GM19463 (cell line): ENCODE measurements around the gene KRI1.
"Not testable (repeated sequence)": the region's sequence is repeated elsewhere in the genome, so short reads cannot be mapped to it uniquely, and the experiment has no call there.

Source experiments
- ATAC-seq: cut with Tn5 transposase; IDR thresholded peaks from one replicate; pipeline ENCODE4 v1.9.1; 2021; ENCODE audit warnings: mild to moderate bottlenecking, moderate library complexity; ENCODE audit not compliant: unreplicated experiment

Gene KRI1

DNA sequence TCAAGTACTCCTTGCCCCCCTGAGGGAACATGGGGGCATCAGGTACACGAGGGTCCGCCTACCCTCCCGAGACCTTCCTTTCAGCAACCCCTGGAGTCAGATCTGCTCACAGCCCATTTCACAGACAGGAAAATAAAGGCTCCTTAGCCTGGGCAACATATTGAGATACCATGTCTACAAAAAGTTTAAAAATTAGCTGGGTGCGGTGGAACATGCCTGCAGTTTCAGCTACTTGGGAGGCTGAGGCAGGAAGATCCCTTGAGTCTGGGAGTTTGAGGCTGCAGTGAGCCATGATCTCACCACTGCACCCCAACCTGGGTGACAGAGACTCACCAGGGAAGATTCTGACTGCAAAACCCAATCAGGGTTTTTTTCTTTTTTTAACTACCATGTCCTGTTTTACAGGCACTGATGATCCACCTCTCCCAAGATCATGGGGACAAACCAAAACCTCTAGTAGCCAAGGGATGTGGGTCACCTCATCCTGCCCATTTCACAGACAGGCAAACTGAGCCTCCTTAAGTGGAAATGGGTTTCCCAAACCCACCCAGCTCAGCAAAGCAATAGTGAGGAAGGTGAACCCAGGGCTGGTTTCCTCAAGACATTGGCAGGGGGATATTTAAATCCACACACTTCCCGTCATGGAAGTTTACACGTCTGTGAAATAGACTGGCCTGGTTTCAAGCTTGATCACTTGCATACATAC lies 9.4 kb upstream of the KRI1 start:
- ATAC-seq: no peak

DNA sequence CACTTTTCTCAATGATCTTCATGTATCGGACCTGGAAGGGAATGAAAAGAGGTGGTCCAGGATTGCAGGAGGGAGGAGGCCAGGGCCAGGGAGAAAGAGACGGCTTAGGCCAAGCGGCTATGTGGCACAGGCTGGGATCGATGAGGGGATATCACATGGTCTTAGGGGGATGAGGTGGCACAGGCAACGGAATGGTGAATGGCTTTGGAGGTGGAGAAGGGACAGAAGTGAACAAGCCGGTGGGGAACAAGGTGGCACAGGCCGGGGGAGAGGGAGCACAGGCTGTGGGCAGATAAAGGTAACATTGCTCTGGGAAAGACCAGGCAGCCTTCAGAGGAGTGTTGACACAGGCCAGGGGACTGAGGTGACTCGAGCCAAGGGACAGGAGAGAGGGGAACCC lies 8.7 kb upstream of the KRI1 start:
- no peak for ATAC-seq

DNA sequence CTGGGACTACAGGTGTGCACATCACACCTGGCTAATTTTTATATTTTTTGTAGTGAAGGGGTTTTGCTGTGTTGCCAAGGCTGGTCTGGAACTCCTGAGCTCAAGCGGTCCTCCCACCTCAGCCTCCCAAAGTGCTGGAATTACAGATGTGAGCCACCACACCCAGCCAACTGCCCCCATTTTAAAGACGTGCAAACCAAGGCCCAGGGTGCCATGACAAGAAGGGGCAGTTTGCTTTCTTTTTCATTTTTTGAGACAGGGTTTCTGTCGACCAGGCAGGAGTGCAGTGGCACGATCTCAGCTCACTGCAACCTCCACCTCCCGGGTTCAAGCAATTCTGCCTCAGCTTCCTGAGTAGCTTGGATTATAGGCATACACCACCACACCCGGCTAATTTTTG lies 8.0 kb upstream of the KRI1 start:
- not testable (repeated sequence) for ATAC-seq

DNA sequence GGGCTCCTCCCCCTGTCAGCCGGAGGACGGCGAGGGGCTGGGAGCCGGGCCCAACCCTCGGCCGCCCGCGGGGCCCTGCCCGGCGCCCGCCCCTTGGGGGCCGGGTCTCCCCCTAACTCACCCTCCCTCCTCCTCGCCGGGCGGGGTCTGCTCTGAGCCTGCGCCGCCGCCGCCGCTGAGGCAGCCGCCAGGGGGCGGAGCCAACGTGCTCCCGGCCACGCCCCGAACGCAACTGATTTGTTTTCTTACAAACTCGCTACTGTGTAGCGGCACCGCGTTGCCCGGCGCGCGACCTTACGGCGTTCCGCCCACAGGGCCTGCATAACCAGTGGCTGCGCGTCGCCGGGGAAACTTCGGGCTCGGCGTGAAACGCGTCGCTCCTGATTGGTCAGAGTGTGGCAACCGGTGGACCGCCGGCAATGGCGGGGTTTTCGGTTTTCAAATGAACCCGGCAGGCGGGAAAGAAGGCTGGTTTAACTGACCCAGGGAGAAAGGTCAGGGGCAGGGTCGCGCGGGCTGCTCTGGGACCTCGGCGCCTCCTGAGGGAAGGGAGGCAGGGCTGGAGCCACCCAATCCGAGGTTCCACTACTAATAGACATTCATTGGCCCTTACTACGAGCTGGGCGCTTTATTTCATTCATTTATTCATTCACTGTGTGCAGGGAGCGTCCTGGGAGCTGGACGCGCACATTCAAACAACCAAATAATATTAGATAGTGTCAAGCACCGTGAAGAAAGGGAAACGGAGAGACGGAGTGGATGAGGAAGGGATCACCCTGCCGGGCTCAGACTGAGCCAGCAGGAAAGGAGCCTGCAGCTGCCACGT lies 3.2 kb upstream of the KRI1 start, which contains the start of gene CDKN2D:
Gene CDKN2D (minus strand): TSS at position 154 of the 826 bp plus-strand sequence. CDS start 326 bp downstream, outside the sequence.
- ATAC-seq: peak; percentile 73

DNA sequence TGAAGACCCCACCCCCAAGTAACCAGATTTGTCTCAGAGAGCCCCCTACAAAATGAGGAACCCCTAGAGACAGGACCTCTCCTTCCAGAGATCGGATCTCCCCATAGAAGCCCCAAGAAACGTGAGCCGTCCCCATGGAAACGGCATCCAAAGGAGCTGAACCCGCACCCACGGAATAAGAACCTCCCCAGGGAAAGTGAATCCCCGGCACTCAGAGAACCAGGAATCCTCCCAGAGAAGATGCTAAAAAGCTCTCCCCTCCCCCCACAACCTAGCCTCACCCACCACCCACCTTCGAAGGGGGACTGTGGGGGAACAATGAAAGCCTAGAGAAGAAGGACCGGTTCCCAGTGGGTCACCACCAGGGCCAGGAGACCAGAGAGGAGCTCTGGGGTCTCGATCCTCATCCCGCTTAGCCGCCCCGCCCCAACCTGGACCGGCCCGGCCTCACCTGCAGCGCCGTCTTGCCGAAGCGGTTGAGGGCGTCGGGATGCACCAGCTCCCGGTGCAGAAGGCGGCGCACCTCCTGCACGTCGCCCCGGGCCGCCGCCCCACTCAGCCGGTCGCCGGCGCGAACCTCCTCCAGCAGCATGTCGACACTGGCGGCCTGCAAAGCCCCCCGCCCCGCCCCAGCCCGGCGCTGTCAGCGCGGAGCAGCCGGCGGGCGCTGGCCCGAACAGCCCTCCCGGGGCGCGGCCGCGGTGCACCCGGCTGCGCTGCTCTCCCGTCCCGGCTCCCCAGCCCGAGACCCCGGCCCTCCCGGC lies 2.4 kb upstream of the KRI1 start:
- ATAC-seq: peak; percentile 2

DNA sequence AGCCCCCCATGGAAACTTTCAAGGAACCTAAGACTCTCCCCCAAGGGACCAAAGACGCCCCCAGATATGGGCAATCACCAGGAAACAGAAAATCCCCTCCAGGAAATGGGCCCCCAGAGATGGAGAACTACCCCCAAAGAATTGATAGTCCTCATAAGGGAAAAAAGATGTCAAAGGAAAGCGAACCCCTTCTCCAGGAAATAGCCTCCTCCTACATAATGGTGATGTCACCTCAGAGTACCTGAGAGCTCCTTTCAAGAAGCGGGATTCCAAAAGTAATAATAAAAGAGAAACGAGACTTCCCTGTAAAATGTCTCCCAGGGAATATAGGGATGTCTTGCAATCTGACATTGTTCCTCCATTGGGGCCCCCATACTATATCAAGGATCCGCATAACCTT lies 1.8 kb upstream of the KRI1 start:
- ATAC-seq: no peak

DNA sequence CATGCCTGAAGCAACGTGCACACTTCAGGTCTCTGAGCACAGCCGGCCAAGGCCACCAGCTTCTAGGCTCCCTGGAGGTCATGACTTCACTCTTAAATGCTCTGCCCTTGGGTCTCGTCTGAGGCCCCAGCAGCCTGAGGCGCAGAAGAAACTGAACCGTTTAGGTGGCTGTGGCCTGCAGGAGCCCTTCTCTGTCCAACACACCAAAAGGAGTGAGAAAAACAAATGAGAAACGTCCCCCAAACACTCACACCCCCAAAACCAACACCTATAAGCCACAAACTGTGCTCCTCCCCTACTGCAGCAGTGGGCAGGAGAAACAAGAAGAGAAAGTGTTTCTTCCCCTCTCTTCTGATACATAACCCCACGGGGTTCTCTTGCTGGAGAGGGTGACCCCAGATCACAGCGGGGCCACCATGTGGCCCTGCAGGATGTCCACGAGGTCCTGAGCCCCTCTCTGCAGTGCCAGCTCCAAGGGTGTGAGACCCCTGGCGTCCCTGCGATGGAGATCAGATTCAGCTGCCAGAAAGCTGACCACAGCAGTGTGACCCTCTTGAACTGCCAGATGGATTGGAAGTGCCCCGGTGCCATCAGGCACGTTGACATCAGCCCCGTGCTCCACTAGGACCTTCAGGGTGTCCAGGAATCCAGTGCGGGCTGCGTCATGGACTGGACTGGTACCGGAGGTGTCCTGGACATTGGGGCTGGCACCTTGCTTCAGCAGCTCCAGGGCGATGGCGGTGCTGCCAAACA lies 1.0 kb upstream of the KRI1 start:
- no peak for ATAC-seq

DNA sequence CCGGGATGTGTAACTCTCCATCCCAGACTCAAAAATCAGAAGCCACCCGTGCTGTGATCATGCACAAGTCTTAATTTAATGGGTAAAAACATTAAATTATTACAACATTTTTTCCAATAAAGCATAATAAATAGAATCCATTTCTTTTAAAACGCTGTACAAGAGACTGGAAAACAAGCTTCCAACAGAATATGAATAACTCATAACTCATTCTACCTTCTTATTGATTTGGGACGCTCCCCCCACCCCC lies 523 bp upstream of the KRI1 start:
- ATAC-seq: no peak

DNA sequence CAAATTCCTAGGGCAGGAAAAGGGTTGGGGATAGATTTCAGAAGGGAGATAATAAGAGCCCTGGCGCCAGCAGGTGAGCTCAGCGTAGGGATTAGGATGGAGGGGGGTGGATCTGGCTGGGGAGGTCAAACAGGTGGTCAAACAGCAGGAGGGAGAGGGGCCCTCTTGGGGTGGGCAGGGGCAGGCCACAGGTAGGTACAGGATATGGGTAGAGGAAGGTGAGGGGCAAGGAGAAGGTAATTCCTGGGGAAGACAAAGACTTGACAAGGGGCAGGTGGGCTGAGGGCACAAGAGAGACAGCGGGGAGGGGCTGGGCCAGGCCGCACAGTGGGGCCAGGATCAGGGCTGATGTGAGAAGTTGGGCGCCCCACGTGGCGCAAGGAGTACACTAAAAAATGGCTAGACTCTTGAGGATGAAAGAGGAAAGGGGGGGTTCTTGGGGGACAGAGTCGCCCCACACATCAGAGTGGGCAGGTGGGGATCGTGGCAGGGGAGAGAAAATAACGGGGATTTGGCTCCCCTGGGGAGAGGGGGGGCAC lies 713 bp downstream of the KRI1 start:
- no peak for ATAC-seq

DNA sequence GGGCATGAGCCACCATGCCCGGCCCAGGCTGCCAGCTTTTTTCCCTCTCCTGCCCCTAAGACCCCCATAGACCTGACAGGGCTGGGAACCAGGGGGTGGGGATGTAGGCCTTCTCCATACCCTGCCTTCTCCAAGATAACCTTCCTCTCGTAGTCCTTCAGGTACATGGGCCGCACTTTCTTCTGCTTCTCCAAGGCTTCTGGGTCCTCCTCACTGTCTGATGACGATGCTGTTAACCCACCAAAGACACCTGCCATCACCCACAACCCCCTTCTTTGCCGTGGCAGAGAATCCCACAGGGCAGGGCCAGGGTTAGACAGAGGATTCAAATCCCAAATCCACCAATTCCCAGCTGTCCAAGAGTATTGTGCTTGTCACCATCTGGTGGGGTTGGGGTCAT lies 3.2 kb downstream of the KRI1 start:
- no peak for ATAC-seq

DNA sequence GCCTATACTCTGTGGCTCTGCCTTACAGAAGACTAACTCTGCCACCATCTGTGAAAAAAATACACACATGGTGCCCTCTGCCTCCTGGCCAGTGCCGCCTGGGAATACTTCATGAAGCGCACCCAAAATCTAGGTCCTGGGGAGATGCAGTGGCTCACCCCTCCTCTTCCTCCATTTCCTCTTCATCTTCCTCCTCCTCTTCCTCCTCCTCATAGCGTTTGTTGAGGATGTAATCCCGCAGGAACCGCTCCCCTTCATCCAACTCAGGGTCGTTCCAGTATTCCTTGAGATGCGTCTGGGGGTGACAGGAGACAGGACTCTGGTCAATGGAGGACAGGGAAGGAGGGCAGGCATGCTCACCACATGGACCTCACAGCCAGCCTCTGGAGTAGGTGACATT lies 5.7 kb downstream of the KRI1 start:
- ATAC-seq: no peak

DNA sequence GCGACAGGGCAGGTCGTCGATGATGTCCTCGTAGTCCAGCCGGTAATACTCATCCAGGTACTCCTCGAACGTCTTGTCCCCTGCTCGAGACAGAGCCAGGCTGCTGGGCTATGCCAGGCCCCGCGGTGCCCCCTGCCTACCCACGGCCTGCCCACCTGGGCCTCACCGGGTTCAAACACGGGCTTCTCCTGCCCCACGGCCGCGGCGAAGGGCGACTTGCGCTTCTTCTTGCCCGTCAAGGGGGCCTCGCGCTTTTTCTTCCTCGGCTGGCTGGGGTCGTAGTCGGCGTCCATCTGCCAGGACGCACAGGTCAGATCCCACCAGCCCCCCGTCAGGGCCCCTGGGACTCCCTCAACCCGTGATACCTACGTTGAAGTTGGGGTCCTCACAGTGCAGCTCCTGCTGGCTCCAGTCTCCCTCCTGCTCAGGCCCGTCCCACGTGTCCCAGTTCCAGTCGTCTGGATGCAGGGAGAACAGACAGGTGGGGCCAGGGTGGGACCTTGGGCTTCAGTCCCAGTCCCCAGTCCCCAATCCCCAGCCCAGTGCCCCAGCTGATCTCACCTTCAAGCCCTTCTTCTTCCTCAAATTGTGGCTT lies 8.1 kb downstream of the KRI1 start:
- ATAC-seq: no peak

DNA sequence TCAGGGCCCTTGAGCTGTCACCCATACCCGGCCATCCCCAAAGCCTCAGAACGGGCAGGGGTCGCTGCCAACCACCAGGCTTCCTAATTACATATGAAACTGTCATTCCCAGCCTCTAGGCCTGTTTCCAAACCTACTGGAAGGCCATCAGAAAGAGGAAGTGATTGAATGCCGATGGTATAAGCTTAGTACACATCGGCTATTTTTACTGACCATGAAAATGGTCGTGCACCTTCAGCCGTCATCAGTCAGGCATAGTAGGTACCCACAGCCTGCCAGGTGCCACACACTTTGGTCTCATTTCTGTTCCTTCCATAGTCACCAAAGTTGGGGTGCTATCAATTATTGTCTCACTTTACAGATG lies 10.2 kb downstream of the KRI1 start:
- no peak for ATAC-seq

DNA sequence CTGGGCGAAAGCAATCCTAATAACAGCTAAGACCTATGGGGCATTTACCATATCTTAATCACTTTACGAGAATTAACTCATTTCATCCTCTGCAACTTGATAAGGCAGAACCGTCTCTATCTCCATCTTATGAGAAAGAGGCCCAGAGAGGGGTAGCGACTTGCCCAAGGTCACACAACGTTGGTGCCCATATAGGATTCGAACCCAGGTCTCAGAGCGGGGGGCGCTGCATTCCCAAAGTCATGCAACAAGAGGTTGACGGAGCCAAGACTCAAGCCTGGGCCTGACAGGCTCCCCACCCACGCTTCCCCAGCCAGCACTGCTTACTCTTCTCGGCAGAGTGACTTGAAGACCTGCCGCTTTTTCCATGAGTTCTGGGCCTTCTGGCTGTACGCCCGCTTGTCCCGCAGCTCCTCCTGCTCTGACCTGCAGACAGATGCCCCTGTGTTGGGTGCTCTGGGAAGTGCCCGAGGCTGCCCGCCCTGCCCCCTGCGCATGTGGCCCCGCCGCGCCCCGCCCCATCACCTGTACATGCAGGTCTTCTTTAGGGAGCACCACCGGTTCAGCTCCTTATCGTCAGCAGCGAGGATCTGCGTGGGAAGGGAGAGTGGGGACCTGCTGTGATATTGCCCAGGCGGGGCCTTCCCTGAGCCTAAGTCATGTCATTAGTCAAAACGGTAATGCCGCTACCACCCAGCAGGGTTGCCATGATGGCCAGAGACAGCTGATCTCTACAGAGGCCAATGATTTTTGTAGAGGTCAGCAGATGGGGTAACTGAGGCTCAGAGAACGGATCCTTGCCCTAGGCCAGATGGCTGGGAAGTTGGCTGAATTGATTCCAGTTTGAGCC lies 10.8 kb downstream of the KRI1 start:
- ATAC-seq: no peak

DNA sequence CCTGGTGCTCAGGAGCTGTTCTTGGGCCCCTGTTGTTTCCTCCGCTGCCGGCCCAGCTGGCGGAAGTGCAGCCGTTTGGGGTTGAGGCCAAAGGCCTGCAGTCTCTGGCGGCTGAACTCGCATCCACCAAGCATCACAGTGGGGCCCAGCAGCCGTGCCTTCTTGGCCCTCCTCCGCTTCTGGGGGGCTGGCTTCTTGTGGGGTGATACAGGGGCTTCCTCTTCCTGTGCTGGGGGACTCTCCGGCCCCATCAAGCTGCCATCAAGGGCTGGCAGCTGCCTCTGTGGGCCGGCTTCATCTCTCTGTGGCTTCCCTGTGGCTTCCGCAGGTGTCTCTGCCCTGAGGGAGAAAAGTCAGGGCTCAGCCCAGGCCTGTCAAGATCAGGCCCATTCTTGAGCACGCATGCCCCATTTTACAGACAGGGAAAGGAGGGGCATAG lies 11.8 kb downstream of the KRI1 start:
- ATAC-seq: peak; percentile 54

DNA sequence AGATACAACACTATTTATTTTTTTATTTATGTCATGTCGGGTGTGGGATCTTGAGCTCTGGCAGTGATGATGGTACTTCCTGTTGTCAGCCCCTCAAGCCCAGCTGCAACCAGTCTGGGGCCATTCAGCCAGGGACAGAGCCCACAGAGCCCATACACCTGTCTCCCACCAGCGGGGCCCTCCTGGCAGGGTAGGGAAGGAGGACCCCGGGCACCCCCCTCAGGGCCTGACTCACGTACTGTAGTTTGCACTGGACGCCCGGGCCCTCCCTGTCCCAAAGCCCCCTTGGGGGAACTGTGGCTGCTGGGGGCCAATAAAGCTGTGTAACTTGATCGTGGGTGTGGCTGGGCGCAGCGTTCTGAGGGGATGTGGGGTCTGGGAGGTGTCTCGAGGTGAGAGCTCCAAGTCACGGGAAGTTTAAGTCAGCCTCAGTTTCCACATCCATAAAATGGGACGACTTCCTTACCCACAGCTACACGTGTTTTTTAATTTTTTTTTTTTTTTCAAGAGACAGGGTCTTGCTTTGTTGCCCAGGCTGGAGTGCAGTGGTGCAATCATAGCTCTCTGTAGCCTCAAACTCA lies 12.6 kb downstream of the KRI1 start:
- no peak for ATAC-seq

DNA sequence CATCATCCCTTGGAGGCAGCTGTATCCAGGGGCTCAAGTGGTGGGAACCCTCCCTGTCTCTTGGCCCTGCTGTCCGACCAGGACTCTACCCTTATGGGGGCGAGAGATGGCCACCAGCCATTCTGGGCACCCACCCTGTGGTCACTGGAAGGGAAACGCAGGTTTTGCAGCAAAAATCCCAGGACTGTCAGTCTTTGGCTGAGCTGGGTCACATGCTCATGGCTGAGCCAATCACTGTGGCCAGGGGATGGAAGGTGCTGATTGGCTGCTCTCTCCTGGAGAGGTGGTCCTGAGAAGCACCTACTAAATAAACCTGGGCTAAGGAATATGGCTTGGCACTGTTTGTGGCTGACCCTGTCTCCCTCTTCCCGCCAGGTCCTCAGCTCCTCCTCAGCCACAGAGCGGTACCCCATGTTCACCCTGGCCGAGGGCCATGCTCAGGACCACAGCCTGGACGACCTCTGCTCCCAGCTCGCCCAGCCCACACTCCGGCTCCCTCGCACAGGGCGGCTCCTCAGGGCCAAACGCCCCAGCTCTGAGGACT lies 13.2 kb downstream of the KRI1 start:
- ATAC-seq: no peak

DNA sequence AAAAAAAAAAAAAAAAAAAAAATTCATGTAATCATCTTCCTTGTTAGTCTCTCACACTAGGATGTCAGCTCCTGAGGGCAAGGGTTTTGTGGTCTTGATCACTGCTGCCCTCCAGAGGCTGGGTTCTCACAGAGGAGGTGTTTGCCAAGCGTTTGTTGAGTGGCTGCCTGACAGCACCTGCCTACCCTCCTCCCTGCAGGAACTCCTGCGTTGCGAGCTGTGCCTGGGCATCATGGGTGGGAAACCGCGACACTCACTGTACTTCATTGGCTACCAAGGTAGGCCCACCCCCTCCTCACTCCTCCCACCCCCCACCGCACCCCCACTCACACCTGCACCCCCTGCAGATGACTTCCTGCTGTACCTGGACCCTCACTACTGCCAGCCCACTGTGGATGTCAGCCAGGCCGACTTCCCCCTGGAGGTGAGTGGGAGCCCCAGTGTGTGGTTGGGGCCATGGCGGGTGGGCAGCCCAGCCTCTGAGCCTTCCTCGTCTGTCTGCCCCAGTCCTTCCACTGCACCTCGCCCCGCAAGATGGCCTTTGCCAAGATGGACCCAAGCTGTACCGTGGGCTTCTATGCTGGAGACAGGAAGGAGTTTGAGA lies 14.0 kb downstream of the KRI1 start:
- no peak for ATAC-seq

DNA sequence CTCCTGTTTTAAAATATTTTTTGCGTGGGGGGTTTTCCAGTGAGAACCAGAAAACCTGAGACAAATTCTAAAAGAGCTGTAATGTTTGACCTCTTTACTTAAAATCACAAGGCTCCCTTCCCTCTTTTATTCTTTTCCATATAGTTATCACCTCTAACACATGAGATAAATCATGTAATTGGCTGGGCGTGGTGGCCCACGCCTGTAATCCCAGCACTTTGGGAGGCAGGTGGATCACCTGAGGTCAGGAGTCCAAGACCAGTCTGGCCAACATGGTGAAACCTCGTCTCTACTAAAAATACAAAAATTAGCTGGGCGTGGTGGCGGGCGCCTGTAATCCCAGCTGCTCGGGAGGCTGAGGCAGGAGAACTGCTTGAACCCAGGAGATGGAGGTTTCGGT lies 14.8 kb downstream of the KRI1 start:
- not testable (repeated sequence) for ATAC-seq
